Activated T-helper 2 cell treated with anti-CD3 and anti-CD28 coated beads, Interferon-gamma antibody, Interleukin-2, Interleukin-4, amounts not matched to agents 10 μg/mL and 5 μg/mL and 100 μg/mL, durations not matched to agents 14 hours and 24 hours and 36 hours (primary cell): Measurements from ENCODE around the gene TRMT2B. TPM values are rescaled to one million over a fixed set of nuclear protein-coding genes. Genes with fewer than 3 reads are reported as not detected.

Experiments
- total RNA-seq: library from RNA; stranded (reverse); gene quantifications from 2 replicates; pipeline ENCODE4 v1.2.3, GENCODE V29; 2022

The TRMT2B gene
- total RNA-seq, 1 donor from 2014 or later = 21.5 TPM

Other genes with a start within 250 kb of the TRMT2B start
- 51.1 and 52.7 TPM in 2 replicates for gene CSTF2, start 231.7 kb downstream of the TRMT2B start, total RNA-seq
- gene NOX1, start 177.8 kb downstream of the TRMT2B start, total RNA-seq = not detected in 2 replicates
- gene XKRX, start 123.2 kb downstream of the TRMT2B start, total RNA-seq = 0.23 and 0.25 TPM in 2 replicates
- gene ARL13A, start 82.4 kb downstream of the TRMT2B start, total RNA-seq = not detected in 2 replicates
- gene TMEM35A, start 26.8 kb upstream of the TRMT2B start, total RNA-seq = not detected in 2 replicates
- 20.7 and 20.9 TPM in 2 replicates for gene CENPI, start 46.1 kb upstream of the TRMT2B start, total RNA-seq
- 0.44 and 0.46 TPM in 2 replicates for gene DRP2, start 167.7 kb upstream of the TRMT2B start, total RNA-seq
- gene TAF7L, start 239.2 kb upstream of the TRMT2B start, total RNA-seq = 0.11 TPM in 2 replicates